ENCODE results near the gene PTGER2. TPM values are rescaled to one million over a fixed set of nuclear protein-coding genes. Genes with fewer than 3 reads are reported as not detected.

The PTGER2 gene
- total RNA-seq, 1 donor from 2014 or later: 1.1 TPM

DNA sequence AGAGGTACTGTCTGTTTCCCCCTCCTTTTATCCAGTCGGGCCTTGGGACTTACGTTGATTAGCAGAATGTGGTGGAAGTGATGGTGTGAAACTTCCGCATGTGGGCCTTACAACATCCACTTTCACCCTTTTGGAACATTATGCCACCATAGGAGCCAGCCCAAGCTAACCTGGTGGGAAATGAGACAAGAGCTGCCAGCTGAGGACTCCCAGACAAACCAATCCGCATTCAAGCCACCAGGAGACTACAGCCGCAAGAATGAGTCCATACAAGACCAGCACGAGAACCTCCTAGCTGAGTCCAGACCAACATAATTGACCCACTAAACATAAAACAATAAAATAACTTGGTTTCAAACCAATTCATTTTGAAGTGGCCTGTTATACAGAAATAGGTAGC, 9.1 kb upstream of the PTGER2 start:
- no peaks in the 10 kb centered on the region for H3K36me3 Mint-ChIP-seq (ENCODE audit: insufficient read depth)
- H3K9me3 Mint-ChIP-seq (ENCODE audit: low read depth): no peaks in the 10 kb centered on the region
- peaks cover 7% of the 10 kb centered on the region for H3K27me3 Mint-ChIP-seq
- TF ChIP-seq, protein P1, sequence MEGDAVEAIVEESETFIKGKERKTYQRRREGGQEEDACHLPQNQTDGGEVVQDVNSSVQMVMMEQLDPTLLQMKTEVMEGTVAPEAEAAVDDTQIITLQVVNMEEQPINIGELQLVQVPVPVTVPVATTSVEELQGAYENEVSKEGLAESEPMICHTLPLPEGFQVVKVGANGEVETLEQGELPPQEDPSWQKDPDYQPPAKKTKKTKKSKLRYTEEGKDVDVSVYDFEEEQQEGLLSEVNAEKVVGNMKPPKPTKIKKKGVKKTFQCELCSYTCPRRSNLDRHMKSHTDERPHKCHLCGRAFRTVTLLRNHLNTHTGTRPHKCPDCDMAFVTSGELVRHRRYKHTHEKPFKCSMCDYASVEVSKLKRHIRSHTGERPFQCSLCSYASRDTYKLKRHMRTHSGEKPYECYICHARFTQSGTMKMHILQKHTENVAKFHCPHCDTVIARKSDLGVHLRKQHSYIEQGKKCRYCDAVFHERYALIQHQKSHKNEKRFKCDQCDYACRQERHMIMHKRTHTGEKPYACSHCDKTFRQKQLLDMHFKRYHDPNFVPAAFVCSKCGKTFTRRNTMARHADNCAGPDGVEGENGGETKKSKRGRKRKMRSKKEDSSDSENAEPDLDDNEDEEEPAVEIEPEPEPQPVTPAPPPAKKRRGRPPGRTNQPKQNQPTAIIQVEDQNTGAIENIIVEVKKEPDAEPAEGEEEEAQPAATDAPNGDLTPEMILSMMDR (IDR thresholded peaks at IDR 0.05; ENCODE audit: unreplicated experiment): no peak
- DNase-seq (ENCODE audit: low spot score, unreplicated experiment): no peak
- H3K27ac Mint-ChIP-seq: no peak overlapping the region
- H3K4me3 Mint-ChIP-seq (ENCODE audit: low read depth): no peak overlapping the region
- H3K4me1 Mint-ChIP-seq (ENCODE audit: low read depth): peaks cover 6% of the 10 kb centered on the region

DNA sequence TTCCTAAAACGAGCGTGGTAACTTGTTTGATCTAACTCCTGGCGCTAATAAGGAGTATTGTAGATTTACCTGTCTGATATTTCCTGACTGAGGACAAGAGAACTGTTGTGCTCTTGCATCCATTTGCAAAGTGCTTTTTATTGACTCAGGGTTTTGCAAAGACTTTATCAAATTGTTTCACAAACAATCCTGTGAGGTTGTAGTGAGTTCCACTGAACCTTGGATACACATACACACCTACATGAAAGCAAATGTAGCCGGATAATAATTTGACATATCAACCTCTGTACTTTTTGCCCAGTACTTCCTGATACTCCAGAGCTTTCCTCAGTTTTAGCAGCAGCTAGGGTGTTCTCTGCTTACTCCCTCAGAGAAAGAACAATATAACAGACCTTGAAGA, 6.7 kb upstream of the PTGER2 start:
- Mint-ChIP-seq H3K27me3 (peaks cover 12% of the 10 kb centered on the region), H3K36me3 (ENCODE audit: insufficient read depth) (no peaks in the 10 kb centered on the region), H3K4me3 (ENCODE audit: low read depth) (no peak overlapping the region), H3K4me1 (ENCODE audit: low read depth) (peaks cover 6% of the 10 kb centered on the region), H3K9me3 (ENCODE audit: low read depth) (no peaks in the 10 kb centered on the region), H3K27ac (no peak overlapping the region)
- TF ChIP-seq, protein P1 (IDR thresholded peaks at IDR 0.05; ENCODE audit: unreplicated experiment): no peak
- DNase-seq (ENCODE audit: low spot score, unreplicated experiment): no peak

DNA sequence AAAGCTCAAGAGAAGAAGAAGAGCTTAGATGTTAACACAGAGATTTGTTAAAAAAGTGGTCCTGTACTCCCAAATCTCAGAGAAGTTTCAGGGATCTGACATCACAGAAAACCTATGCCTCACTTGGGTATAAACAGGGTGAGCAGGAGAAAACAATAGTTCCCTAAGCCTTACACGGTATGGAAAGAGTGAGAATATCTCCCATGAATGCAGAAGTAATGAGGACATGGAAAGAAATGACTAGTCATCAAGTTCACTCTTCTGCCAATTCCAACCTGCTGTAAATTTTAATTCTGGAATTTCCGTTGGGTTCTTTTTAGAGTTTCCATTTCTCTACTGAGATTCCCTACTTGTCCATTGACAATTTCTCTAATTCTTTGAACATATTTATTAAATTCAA, 6.2 kb upstream of the PTGER2 start:
- TF ChIP-seq, protein P1 (IDR thresholded peaks at IDR 0.05; ENCODE audit: unreplicated experiment): no peak
- no peak overlapping the region for H3K27ac Mint-ChIP-seq
- peaks cover 6% of the 10 kb centered on the region for H3K4me1 Mint-ChIP-seq (ENCODE audit: low read depth)
- no peak overlapping the region for H3K4me3 Mint-ChIP-seq (ENCODE audit: low read depth)
- H3K27me3 Mint-ChIP-seq: peaks cover 18% of the 10 kb centered on the region
- H3K36me3 Mint-ChIP-seq (ENCODE audit: insufficient read depth): no peaks in the 10 kb centered on the region
- no peaks in the 10 kb centered on the region for H3K9me3 Mint-ChIP-seq (ENCODE audit: low read depth)
- no peak for DNase-seq (ENCODE audit: low spot score, unreplicated experiment)

DNA sequence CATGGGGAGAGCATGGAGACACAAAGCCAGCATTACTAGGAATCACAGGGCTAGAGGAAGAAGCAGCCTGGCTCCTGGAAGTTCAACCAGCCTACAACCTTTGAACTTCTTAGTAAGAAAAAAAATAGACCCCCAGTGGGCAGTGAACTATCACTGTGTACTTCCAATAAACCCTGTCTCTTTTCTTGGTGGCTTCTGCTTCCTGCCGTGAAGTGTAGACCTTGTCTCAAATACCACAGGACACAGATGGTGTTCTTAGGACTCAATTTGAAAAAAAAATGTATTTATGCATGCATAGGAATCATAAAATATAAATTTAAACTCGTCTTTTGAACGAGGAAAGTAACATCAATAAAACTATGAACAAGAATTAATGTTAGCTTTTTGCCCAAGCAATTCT, 3.6 kb upstream of the PTGER2 start:
- Mint-ChIP-seq H3K36me3 (ENCODE audit: insufficient read depth) (no peaks in the 10 kb centered on the region), H3K9me3 (ENCODE audit: low read depth) (no peaks in the 10 kb centered on the region), H3K27me3 (peaks cover 35% of the 10 kb centered on the region), H3K4me3 (ENCODE audit: low read depth) (no peak overlapping the region), H3K4me1 (ENCODE audit: low read depth) (peaks cover 19% of the 10 kb centered on the region), H3K27ac (no peak overlapping the region)
- no peak for DNase-seq (ENCODE audit: low spot score, unreplicated experiment)
- TF ChIP-seq, protein P1 (IDR thresholded peaks at IDR 0.05; ENCODE audit: unreplicated experiment): no peak

DNA sequence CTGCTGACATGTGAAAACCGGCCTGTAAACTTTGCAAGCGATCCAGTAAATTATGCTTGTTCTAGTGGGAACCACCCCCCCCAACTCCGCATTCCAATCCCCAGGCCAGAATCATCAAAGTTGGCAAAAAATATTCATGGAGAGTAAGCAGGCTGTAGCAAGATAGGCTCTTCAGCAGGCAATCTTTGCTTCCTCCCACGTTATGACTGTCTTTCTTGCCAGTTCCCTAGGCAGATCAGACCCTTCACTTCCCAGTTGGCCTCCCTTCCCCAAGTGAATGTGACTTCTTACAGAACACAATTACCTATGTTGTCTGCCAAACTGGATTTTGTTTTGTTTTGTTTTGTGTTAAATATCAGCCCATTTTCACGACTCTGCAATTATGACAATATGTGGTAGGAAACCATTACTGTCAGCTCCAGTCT, 1.2 kb upstream of the PTGER2 start:
- Mint-ChIP-seq H3K4me1 (ENCODE audit: low read depth) (peaks cover 13% of the 10 kb centered on the region), H3K9me3 (ENCODE audit: low read depth) (no peaks in the 10 kb centered on the region), H3K36me3 (ENCODE audit: insufficient read depth) (no peaks in the 10 kb centered on the region), H3K4me3 (ENCODE audit: low read depth) (peak overlapping the region; percentile 78), H3K27me3 (peaks cover 57% of the 10 kb centered on the region), H3K27ac (no peak overlapping the region)
- TF ChIP-seq, protein P1 (IDR thresholded peaks at IDR 0.05; ENCODE audit: unreplicated experiment): no peak
- DNase-seq (ENCODE audit: low spot score, unreplicated experiment): no peak
